B cell (primary cell): ENCODE data around the gene CNOT6L. TPM values are rescaled to one million over a fixed set of nuclear protein-coding genes. Genes with fewer than 3 reads are reported as not detected.
A peak's percentile ranks its signal among the peaks of the same experiment; 100 is the strongest.

Experiments
- ATAC-seq: fragments of 200-7000 bp; cut with Tn5 transposase; one replicate; pipeline ENCODE4 v1.10.0; 2021; ENCODE audit warnings: low read depth, mild to moderate bottlenecking, moderate number of reproducible peaks, moderate library complexity
- CTCF ChIA-PET: fragments of 350-600 bp; sonication (Branson Sonifier 250); formaldehyde crosslinking; loops from one replicate; lab custom pipeline; 2021; ENCODE audit warnings: antibody characterized with exemption, inconsistent platforms; lab: Charles Lee
- POLR2A ChIA-PET: fragments of 350-600 bp; sonication (Branson Sonifier 250); formaldehyde crosslinking; loops from one replicate; lab custom pipeline; 2021; ENCODE audit warnings: antibody characterized with exemption; lab: Charles Lee
- DNase-seq: peaks from one replicate; pipeline ENCODE4 v3.0.0; 2013
- H2AFZ ChIP-seq: 2 replicates; pipeline ENCODE4 v1.6.1; 2012; ENCODE audit warnings: mild to moderate bottlenecking, low read depth, low read length; ENCODE audit not compliant: insufficient read depth, poor library complexity, severe bottlenecking
- H3K27ac ChIP-seq, 2 donors: 1 replicate in 1 of 2; 2 replicates in 1 of 2; pipeline ENCODE4 v1.5.1; 2012 to 2013; ENCODE audit warnings: low read length in 2 of 2, mild to moderate bottlenecking in 2 of 2, moderate library complexity in 1 of 2
- H3K27me3 ChIP-seq, 4 experiments: fragments of 200-600 bp in 1 of 4; sonication (generic) in 1 of 4; replicated peaks in 1 of 4; 1 replicate in 2 of 4; 2 replicates in 2 of 4; pipeline versions ENCODE4 v1.6.1 to v1.7.0; 2013 to 2016; ENCODE audit warnings: low read length in 3 of 4, mild to moderate bottlenecking in 2 of 4, mixed read lengths in 1 of 4, moderate library complexity in 1 of 4; ENCODE audit not compliant: insufficient read depth in 4 of 4, control insufficient read depth in 3 of 4; ENCODE audit errors: control extremely low read depth in 1 of 4
- H3K36me3 ChIP-seq, 2 experiments: replicated peaks in 1 of 2; 1 replicate in 1 of 2; 2 replicates in 1 of 2; pipeline versions ENCODE4 v1.6.1 to v1.7.1; 2013; ENCODE audit warnings: low read length in 1 of 2; ENCODE audit not compliant: insufficient read depth in 2 of 2, control insufficient read depth in 1 of 2; ENCODE audit errors: control extremely low read depth in 1 of 2, extremely low read depth in 1 of 2
- H3K4me1 ChIP-seq, 2 donors: fragments of 200-600 bp in 1 of 2; sonication (generic) in 1 of 2; 1 replicate in 1 of 2; 2 replicates in 1 of 2; pipeline versions ENCODE4 v1.5.1 to v1.6.1; 2013 to 2017; ENCODE audit warnings: low read length in 2 of 2; ENCODE audit not compliant: control insufficient read depth in 2 of 2, insufficient read depth in 2 of 2
- H3K4me2 ChIP-seq: replicated peaks from 2 replicates; pipeline ENCODE3; 2012; ENCODE audit warnings: mild to moderate bottlenecking, low read depth, low read length; ENCODE audit not compliant: poor library complexity, severe bottlenecking
- H3K4me3 ChIP-seq, 5 experiments: fragments of 200-600 bp in 1 of 5; sonication (generic) in 1 of 5; 1 replicate in 3 of 5; 2 replicates in 2 of 5; pipeline versions ENCODE4 v1.5.1 to v1.7.0; 2011 to 2016; ENCODE audit warnings: low read length in 4 of 5, mild to moderate bottlenecking in 4 of 5, low read depth in 2 of 5, control low read depth in 1 of 5, moderate library complexity in 1 of 5; ENCODE audit not compliant: insufficient read depth in 1 of 5; ENCODE audit errors: control extremely low read depth in 1 of 5, extremely low read depth in 1 of 5
- H3K79me2 ChIP-seq: fragments of 200-600 bp; sonication (generic); one replicate; pipeline ENCODE4 v1.6.0; 2016; ENCODE audit warnings: low read length; ENCODE audit not compliant: control insufficient read depth, insufficient read depth
- H3K9ac ChIP-seq: fragments of 200-600 bp; sonication (generic); 2 replicates; pipeline ENCODE4 v1.6.1; 2017; ENCODE audit warnings: mild to moderate bottlenecking, low read length, moderate library complexity
- H3K9me3 ChIP-seq, 3 donors: one replicate each; pipeline versions ENCODE4 v1.6.1 to v1.7.1; 2013; ENCODE audit warnings: low read length in 2 of 3; ENCODE audit not compliant: control insufficient read depth in 2 of 3, insufficient read depth in 1 of 3; ENCODE audit errors: control extremely low read depth in 1 of 3
- H4K20me1 ChIP-seq: 2 replicates; pipeline ENCODE4 v1.6.0; 2012; ENCODE audit warnings: mild to moderate bottlenecking, low read length; ENCODE audit not compliant: insufficient read depth, control insufficient read depth, poor library complexity, severe bottlenecking
- H3K27ac Mint-ChIP-seq: one replicate; pipeline ENCODE4 v1.8.0; 2021; ENCODE audit warnings: mixed read lengths
- H3K27me3 Mint-ChIP-seq: one replicate; pipeline ENCODE4 v1.8.0; 2021; ENCODE audit warnings: mixed read lengths
- H3K4me1 Mint-ChIP-seq: one replicate; pipeline ENCODE4 v1.8.0; 2021; ENCODE audit warnings: mixed read lengths
- H3K4me3 Mint-ChIP-seq: one replicate; pipeline ENCODE4 v1.8.0; 2021; ENCODE audit warnings: mixed read lengths
- H3K9me3 Mint-ChIP-seq: one replicate; pipeline ENCODE4 v1.8.0; 2022; ENCODE audit warnings: mixed read lengths; ENCODE audit not compliant: insufficient read depth
- CTCF ChIP-seq: fragments of 200-600 bp; IDR thresholded peaks from one replicate; pipeline ENCODE4 v1.8.0; 2022; ENCODE audit warnings: antibody characterized with exemption, mild to moderate bottlenecking
- EZH2 ChIP-seq: IDR thresholded peaks from 2 replicates; pipeline ENCODE4 v1.6.1; 2012; ENCODE audit warnings: borderline replicate concordance, low read depth, mild to moderate bottlenecking, moderate library complexity, low read length; ENCODE audit not compliant: insufficient read depth, poor library complexity, severe bottlenecking
- WGBS: methylation state at CpG from one replicate; pipeline ENCODE4 v1.1.5; 2013; ENCODE audit warnings: missing lambda C conversion rate; ENCODE audit not compliant: insufficient coverage; 5-methylcytosine and 5-hydroxymethylcytosine counted together
- intact Hi-C: fragments of 100-400 bp; cut with micrococcal nuclease; formaldehyde crosslinking; loops from one replicate; pipeline ENCODE4 v1.10.0; 2022
- polyA plus RNA-seq: library from polyadenylated mRNA; depleted of rRNA; stranded (reverse); fragments of >200 nt; gene quantifications from 2 replicates; pipeline ENCODE4 v1.2.3, GENCODE V29; 2012
- total RNA-seq, 2 donors: library from RNA; stranded (reverse); fragments of 120-200 nt in 1 of 2; gene quantifications; 1 replicate in 1 of 2; 2 replicates in 1 of 2; pipeline versions ENCODE4 v1.2.3 to v1.2.4, GENCODE V29; 2013 to 2022

Gene CNOT6L
- total and polyA plus RNA-seq, 2 donors (not counting 1 experiment from before 2014, with no cell fraction given), result 18.8 to 119 TPM

- H3K4me3 Mint-ChIP-seq, result peak overlapping the region; percentile 98
- peak; percentile 45 for ATAC-seq
- H3K36me3 ChIP-seq, result no peaks in the 10 kb centered on the region
- TF ChIP-seq EZH2 (no peak), CTCF (no peak)
- ChIA-PET CTCF (interaction anchor here (0.6 to 2.3 kb wide), 5 partner anchors 18 to 140 kb away, joined by 3 to 24 read pairs (median 5); partner anchors contain the start of gene MRPL1), POLR2A (interaction anchor here (1.0 to 6.2 kb wide), 4 partner anchors 19 to 958 kb away, joined by 4 to 142 read pairs (median 10); partner anchors contain the start of gene MRPL1)
- no peak for DNase-seq
- WGBS, result under 1% methylated on average over 66 of the region's 66 CpGs
- H3K79me2 ChIP-seq, result peaks cover 46% of the 10 kb centered on the region
- no peaks in the 10 kb centered on the region for H3K27me3 ChIP-seq
- H4K20me1 ChIP-seq, result peaks cover 24% of the 10 kb centered on the region
- peak overlapping the region; percentile 94 to 99 for H3K27ac ChIP-seq
- peak overlapping the region; percentile 71 to 98 (median 88) for H3K4me3 ChIP-seq
- intact Hi-C loops, result loop anchor here (2.0 to 10.0 kb wide), 3 partner anchors 19 to 665 kb away; partner anchors contain the start of gene CCNG2
- peak overlapping the region; percentile 87 for H3K4me2 ChIP-seq
- H3K27me3 Mint-ChIP-seq, result no peaks in the 10 kb centered on the region
- H3K9me3 Mint-ChIP-seq, result no peaks in the 10 kb centered on the region
- H3K27ac Mint-ChIP-seq, result peak overlapping the region; percentile 99
- H3K4me1 ChIP-seq, result peaks cover 44 to 45% of the 10 kb centered on the region in 2 donors
- H2AFZ ChIP-seq, result peak overlapping the region; percentile 71
- H3K9me3 ChIP-seq, result no peaks in the 10 kb centered on the region
- peak overlapping the region; percentile 91 for H3K9ac ChIP-seq
- H3K4me1 Mint-ChIP-seq, result peaks cover 56% of the 10 kb centered on the region
Observed at GRCh38 chr4:77819404-77819842, 255 bp upstream of the CNOT6L start.

DNA sequence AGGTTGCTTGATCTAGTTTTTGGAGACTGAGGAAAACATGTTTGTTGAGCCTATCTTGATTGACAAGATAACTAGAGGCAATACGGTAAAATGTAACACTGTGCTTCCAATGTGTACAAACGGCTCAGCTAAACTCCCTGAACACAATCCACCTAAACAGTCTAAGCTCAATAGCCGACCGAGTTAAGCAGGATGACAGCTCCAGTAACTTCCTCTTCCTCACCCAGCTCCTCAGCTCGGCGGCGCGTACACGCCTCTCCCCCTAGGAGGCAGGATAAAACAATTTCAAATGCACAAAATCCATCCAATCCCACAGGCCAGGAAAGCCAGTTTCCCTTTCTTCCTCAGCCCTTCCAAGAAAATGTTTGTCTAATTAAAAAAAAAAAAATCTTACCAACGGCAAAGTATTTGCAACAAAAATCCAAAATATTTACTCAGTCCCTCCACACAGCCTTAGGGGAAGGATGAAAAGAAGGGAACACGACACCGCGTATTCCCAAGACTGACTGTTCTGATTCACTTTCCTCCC lies 1.0 kb downstream of the CNOT6L start:
- Mint-ChIP-seq H3K27me3 (no peaks in the 10 kb centered on the region), H3K27ac (peak overlapping the region; percentile 97), H3K4me3 (peak overlapping the region; percentile 99), H3K4me1 (peaks cover 65% of the 10 kb centered on the region), H3K9me3 (no peaks in the 10 kb centered on the region)
- ATAC-seq (peak; percentile 9), DNase-seq (peak; percentile 78)
- H3K36me3 ChIP-seq, result no peaks in the 10 kb centered on the region
- 0% methylated on average over 4 of the region's 13 CpGs for WGBS
- H4K20me1 ChIP-seq, result peaks cover 33% of the 10 kb centered on the region
- H3K27me3 ChIP-seq, result no peaks in the 10 kb centered on the region
- ChIA-PET CTCF (interaction anchor here (0.6 to 2.2 kb wide), 10 partner anchors 10 to 95 kb away, joined by 3 to 14 read pairs (median 3); partner anchors contain the start of gene MRPL1), POLR2A (interaction anchor here (0.6 to 6.2 kb wide), 8 partner anchors 9 to 829 kb away, joined by 3 to 142 read pairs (median 4); partner anchors contain the start of gene MRPL1)
- peak overlapping the region; percentile 72 to 99 for H3K27ac ChIP-seq
- H3K9me3 ChIP-seq, result no peaks in the 10 kb centered on the region
- intact Hi-C loops, result loop anchor here (1.0 to 10.0 kb wide), 4 partner anchors 17 to 663 kb away; partner anchors contain the start of gene CCNG2
- H3K79me2 ChIP-seq, result peaks cover 58% of the 10 kb centered on the region
- H3K9ac ChIP-seq, result peak overlapping the region; percentile 91
- H3K4me2 ChIP-seq, result peak overlapping the region; percentile 87
- H3K4me3 ChIP-seq, result peak overlapping the region; percentile 80 to 98 (median 90)
- H2AFZ ChIP-seq, result peak overlapping the region; percentile 71
- peaks cover 42 to 54% of the 10 kb centered on the region in 2 donors for H3K4me1 ChIP-seq
- TF ChIP-seq CTCF (peak; percentile 53), EZH2 (no peak)
